HCT116 (cell line): ENCODE data around the gene GEMIN7. TPM values are rescaled to one million over a fixed set of nuclear protein-coding genes. Genes with fewer than 3 reads are reported as not detected.

Experiments used
- ATAC-seq: fragments of 200-7000 bp; cut with Tn5 transposase; 2 replicates; pipeline ENCODE4 v1.9.1; 2020; ENCODE audit warnings: mild to moderate bottlenecking, moderate library complexity
- BruUV-seq: library from RNA; stranded (reverse); fragments of 400-500 nt; replicated peaks from 2 replicates; lab custom pipeline; 2021; lab: Mats Ljungman, UMichigan
- CTCF ChIA-PET: fragments of 300-600 bp; sonication (Branson Sonifier 250); formaldehyde crosslinking; loops from one replicate; lab custom pipeline; 2021; ENCODE audit warnings: antibody characterized with exemption; lab: Charles Lee
- POLR2A ChIA-PET: fragments of 300-600, 350-600 bp; sonication (Branson Sonifier 250); formaldehyde crosslinking; loops from one replicate; lab custom pipeline; 2021; ENCODE audit warnings: antibody characterized with exemption; lab: Charles Lee
- RAD21 ChIA-PET, 2 experiments: fragments of 300-600 bp; sonication (Branson Sonifier 250); formaldehyde crosslinking; loops; one replicate each; lab custom pipeline; 2023; ENCODE audit warnings: low total read pairs in 2 of 2; ENCODE audit not compliant: uncharacterized antibody in 2 of 2, unreplicated experiment in 2 of 2, low non-redundant PET in 1 of 2; lab: Charles Lee
- DNase-seq: peaks from one replicate; pipeline ENCODE4 v3.0.0-alpha.2; 2010; ENCODE audit warnings: low read depth, low spot score
- H2AFZ ChIP-seq: fragments of 200-600 bp; shearing (Covaris generic), sonication (generic); 2 replicates; pipeline ENCODE4 v1.6.1; 2017; ENCODE audit warnings: low read depth, mixed run types, mixed read lengths, antibody characterized with exemption, low read length; ENCODE audit not compliant: poor library complexity, severe bottlenecking
- H3K27ac ChIP-seq: 2 replicates; pipeline ENCODE4 v1.5.1; 2012; ENCODE audit warnings: low read depth, low read length
- H3K27me3 ChIP-seq: fragments of 200-600 bp; sonication (generic); 2 replicates; pipeline ENCODE4 v1.6.1; 2016; ENCODE audit warnings: mixed run types, low read length, mixed read lengths; ENCODE audit not compliant: insufficient read depth
- H3K36me3 ChIP-seq, 2 experiments: fragments of 200-500 bp in 1 of 2; fragments of 200-600 bp in 1 of 2; sonication (Bioruptor generic) in 1 of 2; sonication (generic) in 1 of 2; 2 replicates each; pipeline versions ENCODE4 v1.5.1 to v1.6.1; 2014 to 2016; ENCODE audit warnings: low read length in 2 of 2, inconsistent platforms in 1 of 2, mixed read lengths in 1 of 2, mixed run types in 1 of 2; ENCODE audit not compliant: insufficient read depth in 2 of 2, control insufficient read depth in 1 of 2
- H3K4me1 ChIP-seq, 2 experiments: fragments of 200-600 bp in 1 of 2; sonication (generic) in 1 of 2; 2 replicates each; pipeline versions ENCODE4 v1.5.1 to v1.6.1; 2012 to 2017; ENCODE audit warnings: low read length in 2 of 2, inconsistent platforms in 1 of 2, mild to moderate bottlenecking in 1 of 2, mixed read lengths in 1 of 2, mixed run types in 1 of 2, moderate library complexity in 1 of 2; ENCODE audit not compliant: insufficient read depth in 2 of 2, control insufficient read depth in 1 of 2
- H3K4me2 ChIP-seq: fragments of 200-600 bp; sonication (generic); 2 replicates; pipeline ENCODE4 v1.6.1; 2017; ENCODE audit warnings: mixed run types, low read length, mixed read lengths
- H3K4me3 ChIP-seq, 2 experiments: fragments of 200-600 bp in 1 of 2; sonication (generic) in 1 of 2; replicated peaks in 1 of 2; 2 replicates each; pipeline ENCODE4 v1.5.1; 2011 to 2016; ENCODE audit warnings: low read length in 2 of 2, control low read depth in 1 of 2, low read depth in 1 of 2, mild to moderate bottlenecking in 1 of 2, mixed read lengths in 1 of 2, mixed run types in 1 of 2
- H3K79me2 ChIP-seq: fragments of 200-600 bp; sonication (generic); 2 replicates; pipeline ENCODE4 v1.6.1; 2017; ENCODE audit warnings: mild to moderate bottlenecking, mixed run types, low read length, moderate library complexity, mixed read lengths; ENCODE audit not compliant: insufficient read depth
- H3K9ac ChIP-seq: fragments of 200-600 bp; sonication (generic); 2 replicates; pipeline ENCODE4 v1.6.1; 2016; ENCODE audit warnings: low read length, mixed read lengths
- H3K9me2 ChIP-seq: fragments of 200-600 bp; sonication (generic), shearing (Covaris generic); 2 replicates; pipeline ENCODE4 v1.6.1; 2017; ENCODE audit warnings: mixed run types, mild to moderate bottlenecking, moderate library complexity; ENCODE audit not compliant: insufficient read depth
- H3K9me3 ChIP-seq, 2 experiments: fragments of 200-500 bp in 1 of 2; fragments of 200-600 bp in 1 of 2; sonication (Bioruptor generic) in 1 of 2; sonication (generic) in 1 of 2; 2 replicates each; pipeline ENCODE4 v1.6.1; 2014 to 2017; ENCODE audit warnings: low read length in 2 of 2, mixed read lengths in 2 of 2, inconsistent platforms in 1 of 2, low read depth in 1 of 2, mild to moderate bottlenecking in 1 of 2, mixed run types in 1 of 2, moderate library complexity in 1 of 2; ENCODE audit not compliant: control insufficient read depth in 1 of 2, insufficient read depth in 1 of 2
- H4K20me1 ChIP-seq: fragments of 200-600 bp; sonication (generic), shearing (Covaris generic); 2 replicates; pipeline ENCODE4 v1.6.1; 2017; ENCODE audit warnings: mixed run types, mild to moderate bottlenecking, moderate library complexity; ENCODE audit not compliant: insufficient read depth
- CBX3 ChIP-seq: IDR thresholded peaks from 2 replicates; pipeline ENCODE4 v1.6.1; 2012; ENCODE audit warnings: low read depth
- CTCF ChIP-seq, 3 experiments: fragments of 200-600 bp in 1 of 3; sonication (generic) in 1 of 3; IDR thresholded peaks in 2 of 3; conservative IDR thresholded peaks in 1 of 3; 2 replicates each; pipeline ENCODE4 v1.5.1; 2012 to 2017; ENCODE audit warnings: low read depth in 2 of 3, low read length in 2 of 3, antibody characterized with exemption in 1 of 3, borderline replicate concordance in 1 of 3, control low read depth in 1 of 3, mild to moderate bottlenecking in 1 of 3, mixed read lengths in 1 of 3, mixed run types in 1 of 3, moderate library complexity in 1 of 3; ENCODE audit not compliant: insufficient read depth in 1 of 3
- EZH2 ChIP-seq: fragments of 200-600 bp; sonication (generic); IDR thresholded peaks from 2 replicates; pipeline ENCODE4 v1.6.1; 2017; ENCODE audit warnings: antibody characterized with exemption, mixed run types
- EZH2phosphoT487 ChIP-seq: fragments of 200-600 bp; IDR thresholded peaks from 2 replicates; pipeline ENCODE4 v1.6.1; 2018; ENCODE audit warnings: antibody characterized with exemption, borderline replicate concordance
- JUND ChIP-seq: IDR thresholded peaks from 2 replicates; pipeline ENCODE4 v1.6.1; 2012
- MAX ChIP-seq: IDR thresholded peaks from 2 replicates; pipeline ENCODE4 v1.6.1; 2012
- POLR2A ChIP-seq: IDR thresholded peaks from 2 replicates; pipeline ENCODE4 v1.7.0; 2011; ENCODE audit warnings: borderline replicate concordance; ENCODE audit not compliant: insufficient read depth, insufficient read length; ENCODE audit errors: extremely low read depth
- RAD21 ChIP-seq: IDR thresholded peaks from 2 replicates; pipeline ENCODE4 v1.6.1; 2012; ENCODE audit warnings: low read depth, mild to moderate bottlenecking
- REST ChIP-seq: IDR thresholded peaks from 2 replicates; pipeline ENCODE4 v1.6.1; 2012; ENCODE audit warnings: low read depth
- SRF ChIP-seq: IDR thresholded peaks from 2 replicates; pipeline ENCODE4 v1.6.1; 2012; ENCODE audit warnings: low read depth
- YY1 ChIP-seq: IDR thresholded peaks from 2 replicates; pipeline ENCODE4 v1.6.1; 2011; ENCODE audit warnings: low read length, low read depth, moderate library complexity, mild to moderate bottlenecking; ENCODE audit not compliant: insufficient replicate concordance; ENCODE audit errors: extremely low read depth
- intact Hi-C: fragments of 100-400 bp; cut with micrococcal nuclease; formaldehyde crosslinking; loops from 2 replicates; pipeline ENCODE4 v1.10.0; 2022
- total RNA-seq: library from RNA; stranded (reverse); gene quantifications from one replicate; pipeline ENCODE4 v1.2.1, GENCODE V29; 2021; ENCODE audit not compliant: unreplicated experiment

The GEMIN7 gene
- total RNA-seq, 1 experiment from 2014 or later = 35.4 TPM

- no peak for TF ChIP-seq EZH2phosphoT487
- no peak for TF ChIP-seq REST
- TF ChIP-seq EZH2 = no peak
- TF ChIP-seq SRF = no peak
- TF ChIP-seq, all 23 proteins: peak for 0
Observed at GRCh38 chr19:45037393-45038169, 41.5 kb upstream of the GEMIN7 start (continued).

DNA sequence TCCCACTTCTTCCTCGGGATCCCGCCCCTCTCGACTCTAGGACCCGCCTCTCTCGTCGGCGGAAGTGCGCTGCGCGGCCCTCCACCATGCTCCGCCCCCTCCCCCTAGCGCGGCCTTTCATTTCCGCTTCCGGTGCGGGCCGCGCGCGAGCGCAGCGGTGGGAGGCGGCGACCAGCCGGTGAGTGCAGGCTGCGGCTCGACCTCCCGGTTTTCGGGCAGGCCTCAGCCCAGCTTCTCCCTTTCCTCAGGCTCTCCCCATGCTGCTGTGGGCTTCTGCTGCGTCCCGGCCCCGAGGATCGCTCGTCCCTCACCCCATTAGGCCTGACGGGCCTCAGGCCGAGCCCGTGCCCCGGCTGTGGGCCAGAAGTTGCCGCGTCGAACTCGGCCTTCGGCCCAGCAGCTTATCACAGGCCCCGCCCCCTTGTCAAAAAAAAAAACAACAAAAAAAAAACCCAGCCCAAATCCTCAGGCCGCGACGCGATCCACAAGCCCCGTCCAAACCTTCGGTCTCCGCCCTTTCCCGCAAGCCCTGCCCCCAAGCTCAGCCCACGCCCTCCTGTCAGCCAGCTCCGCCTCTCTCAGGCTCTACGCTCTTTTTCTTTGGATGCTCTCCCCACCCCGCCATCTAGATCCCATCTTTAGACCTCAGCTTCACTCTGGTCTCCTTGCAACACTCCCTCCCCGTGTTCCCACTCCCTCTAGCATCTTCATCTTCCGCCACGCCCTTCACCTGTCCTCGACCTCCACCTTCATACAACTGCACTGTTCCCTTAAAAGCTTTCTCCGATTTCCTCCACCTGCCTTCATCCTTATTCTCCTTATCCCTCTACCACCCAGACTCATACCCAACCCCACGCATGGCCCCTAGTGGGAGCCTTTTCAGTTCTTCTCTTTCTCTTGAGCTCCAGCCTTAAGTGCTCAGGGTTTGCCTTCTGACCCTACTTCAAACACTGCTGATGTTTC lies 39.8 kb upstream of the GEMIN7 start, which contains the start of gene CLASRP:
TSS of gene CLASRP (plus strand) at position 115 of the 963 bp plus-strand sequence. CDS start 1,168 bp downstream, outside the sequence.
- Histone ChIP-seq H3K4me2 (peak within 1 kb of the TSS; percentile 94), H2AFZ (no peak within 1 kb of the TSS), H3K4me3 (peak within 1 kb of the TSS; percentile 94 to 95), H3K9ac (peak within 1 kb of the TSS; percentile 90), H3K79me2 (peaks cover 51% of the 10 kb centered on the region), H3K36me3 (peaks cover 21 to 23% of the 10 kb centered on the region in 2 experiments), H3K27ac (peak within 1 kb of the TSS; percentile 89), H3K9me2 (no peaks in the 10 kb centered on the region), H3K9me3 (no peaks in the 10 kb centered on the region), H3K4me1 (peaks cover 7 to 9% of the 10 kb centered on the region in 2 experiments), H3K27me3 (no peaks in the 10 kb centered on the region), H4K20me1 (peaks cover 15% of the 10 kb centered on the region; the same call in 1 of the 2 replicates)
- ATAC-seq = peak; percentile 96
- ChIA-PET POLR2A (interaction anchor here (0.8 to 1.6 kb wide), 7 partner anchors 10 to 149 kb away, joined by 3 to 6 read pairs (median 3); no protein-coding TSS in a partner anchor), CTCF (interaction anchor here (1.9 kb wide), 1 partner anchor 20 kb away, joined by 18 read pairs; no protein-coding TSS in a partner anchor), RAD21 (interaction anchor here (0.6 to 0.7 kb wide), 3 partner anchors 10 to 53 kb away, joined by 3 read pairs; no protein-coding TSS in a partner anchor)
- intact Hi-C loops = no loop called here
- BruUV-seq = no TSS peak
- DNase-seq = peak; percentile 71
- TF ChIP-seq REST = no peak
- TF ChIP-seq CBX3 = no peak
- no peak for TF ChIP-seq CTCF (IDR thresholded peaks at IDR 0.05 in 2 of 3, conservative IDR thresholded peaks at IDR 0.05 in 1 of 3; ENCODE audit: borderline replicate concordance in 1 of 3, insufficient read depth in 1 of 3, low read depth in 2 of 3, low read length in 2 of 3)
- peak; percentile 77 for TF ChIP-seq POLR2A
- TF ChIP-seq JUND = no peak
- no peak for TF ChIP-seq RAD21
- peak; percentile 47 for TF ChIP-seq YY1
- TF ChIP-seq MAX = peak; percentile 68
